Mucosa of gallbladder (tissue), 1 donor: ENCODE data around the gene GFRA1. TPM values are rescaled to one million over a fixed set of nuclear protein-coding genes. Genes with fewer than 3 reads are reported as not detected.
A peak's percentile ranks its signal among the peaks of the same experiment; 100 is the strongest.

Source experiments
- DNase-seq: peaks from one replicate; pipeline ENCODE4 v3.0.0-alpha.2; 2020; ENCODE audit warnings: low spot score
- total RNA-seq: library from RNA; stranded (reverse); gene quantifications from one replicate; pipeline ENCODE4 v1.2.1, GENCODE V29; 2021
- donor health status: DM: no; HTN: no; CAD: no.

Gene GFRA1
- total RNA-seq, 1 donor from 2014 or later = 18.3 TPM

GRCh38 chr10:116101616-116102315, 171.2 kb downstream of the GFRA1 start:
- no peak for DNase-seq

DNA sequence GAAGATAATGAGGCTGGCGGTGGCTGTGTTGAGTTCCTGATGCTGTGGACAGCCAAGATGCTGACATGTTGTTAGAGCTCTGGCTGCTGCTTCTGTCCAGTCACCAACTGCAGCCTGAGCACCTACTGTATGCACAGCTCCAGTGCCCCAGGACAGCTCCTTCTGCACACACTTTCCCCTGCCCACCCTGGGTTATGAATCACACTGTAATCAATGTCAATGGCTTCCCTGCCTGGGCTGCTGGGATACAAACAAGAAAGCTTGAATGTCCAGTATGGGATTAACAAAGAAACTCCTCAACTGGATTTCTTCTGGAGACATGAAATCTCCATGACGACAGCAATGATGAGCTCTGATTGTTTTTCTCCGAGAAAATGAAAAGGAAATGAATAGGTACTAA, 172.0 kb downstream of the GFRA1 start:
- no peak for DNase-seq

DNA sequence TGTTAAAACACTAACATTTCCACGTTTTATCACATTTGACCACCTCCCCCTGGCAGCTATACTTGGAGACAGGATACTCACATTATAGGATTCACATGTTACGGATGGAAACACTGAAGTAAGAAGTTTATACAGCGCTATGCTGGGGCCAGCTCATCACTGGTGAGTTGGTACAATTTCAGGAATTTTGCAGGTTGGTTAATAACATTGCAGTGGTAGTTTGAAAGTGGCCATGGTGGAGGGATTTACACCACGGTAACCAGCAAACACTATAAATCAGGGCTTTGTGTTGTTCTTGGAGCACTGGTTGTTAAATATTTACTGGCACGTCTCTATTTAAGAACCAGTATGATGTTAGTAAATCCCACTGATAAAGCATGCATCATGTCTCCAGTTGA, 174.0 kb downstream of the GFRA1 start:
- DNase-seq = no peak

- DNase-seq = no peak
Measured at GRCh38 chr10:116098411-116099022, 174.5 kb downstream of the GFRA1 start.

GRCh38 chr10:116097239-116097784, 175.7 kb downstream of the GFRA1 start:
- DNase-seq = no peak

GRCh38 chr10:116096526-116096925, 176.5 kb downstream of the GFRA1 start:
- DNase-seq = no peak

DNA sequence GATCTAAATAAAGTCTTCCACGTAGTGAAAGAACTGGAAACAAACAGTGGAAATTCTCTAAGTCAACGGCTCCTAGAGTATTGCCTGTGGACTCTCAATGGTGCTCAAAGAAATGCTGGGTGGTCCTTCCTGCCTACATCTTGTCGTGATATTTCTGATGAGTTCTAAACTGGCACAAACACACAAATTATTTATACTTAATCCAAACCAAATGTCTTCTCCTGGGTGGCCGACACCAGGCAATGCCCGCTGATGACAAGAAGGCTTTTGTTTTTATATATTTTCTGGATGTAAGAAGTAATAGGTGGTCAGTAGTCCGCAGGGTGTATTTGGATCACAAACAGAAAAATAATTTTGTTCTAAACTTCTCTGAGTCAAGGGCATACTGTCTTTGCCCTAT, 178.7 kb downstream of the GFRA1 start:
- no peak for DNase-seq

DNA sequence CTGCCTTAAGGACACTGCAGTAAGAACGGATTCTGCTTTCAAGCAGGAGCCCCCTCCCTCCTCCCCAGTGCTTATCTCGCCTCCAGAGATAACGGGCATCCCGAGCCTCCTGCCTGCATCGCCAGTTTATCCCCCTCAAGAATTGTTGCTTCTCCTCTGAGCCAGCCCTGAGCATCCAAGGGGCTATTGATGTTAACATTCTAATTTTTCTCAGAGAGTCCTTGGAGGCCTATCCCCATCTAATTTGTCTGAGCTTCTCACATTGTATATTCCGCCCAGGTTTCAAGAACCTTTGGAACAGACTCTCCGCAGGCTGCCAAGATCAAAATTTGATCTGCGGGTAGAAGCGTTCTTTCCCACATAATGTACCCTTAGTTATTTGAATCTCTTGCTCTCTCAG, 180.0 kb downstream of the GFRA1 start:
- DNase-seq = no peak

DNA sequence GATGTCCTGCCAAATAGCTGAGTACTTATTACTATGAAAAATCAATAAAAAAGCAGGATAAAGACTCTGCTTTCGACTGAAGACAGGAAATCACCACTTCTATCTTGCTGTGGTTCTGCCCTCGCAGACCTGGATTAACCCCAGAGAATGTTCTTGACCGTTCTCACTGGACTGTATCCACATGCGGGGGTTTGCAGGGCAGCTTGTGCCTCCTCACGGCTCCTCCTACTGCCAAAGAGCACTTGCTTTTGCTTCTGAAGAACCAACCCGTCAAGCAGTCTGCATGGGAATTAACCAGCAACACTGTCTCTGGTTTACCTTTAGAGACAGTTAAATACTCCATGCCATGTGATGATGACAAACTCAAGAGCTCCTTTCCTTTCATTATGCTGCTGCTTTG, 184.0 kb downstream of the GFRA1 start:
- no peak for DNase-seq

- no peak for DNase-seq
Measured at GRCh38 chr10:116085323-116085722, 187.7 kb downstream of the GFRA1 start.

- DNase-seq = no peak
Measured at GRCh38 chr10:116084161-116084560, 188.8 kb downstream of the GFRA1 start.

GRCh38 chr10:116083226-116083762, 189.7 kb downstream of the GFRA1 start:
- no peak for DNase-seq

GRCh38 chr10:116082762-116083161, 190.2 kb downstream of the GFRA1 start:
- no peak for DNase-seq

GRCh38 chr10:116082206-116082605, 190.8 kb downstream of the GFRA1 start:
- DNase-seq = no peak

DNA sequence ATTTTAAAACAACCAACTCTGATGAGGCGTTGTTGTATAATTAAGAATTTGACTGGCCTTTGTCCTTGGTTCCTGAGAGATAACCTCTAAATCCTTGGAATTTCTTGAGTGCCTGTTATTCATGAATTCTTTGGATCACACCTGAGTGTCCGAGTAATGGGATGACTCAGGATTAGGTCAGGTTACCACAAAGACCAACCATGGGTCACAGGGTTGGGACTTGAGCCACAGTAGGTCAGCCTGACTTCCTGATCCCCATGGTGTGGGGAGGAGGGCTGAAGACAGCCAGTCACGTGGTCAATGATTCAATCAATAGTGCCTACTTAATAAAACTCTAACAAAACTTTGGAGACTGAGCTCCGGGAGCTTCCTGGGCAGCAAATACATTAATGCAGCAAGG, 192.5 kb downstream of the GFRA1 start:
- DNase-seq = no peak

DNA sequence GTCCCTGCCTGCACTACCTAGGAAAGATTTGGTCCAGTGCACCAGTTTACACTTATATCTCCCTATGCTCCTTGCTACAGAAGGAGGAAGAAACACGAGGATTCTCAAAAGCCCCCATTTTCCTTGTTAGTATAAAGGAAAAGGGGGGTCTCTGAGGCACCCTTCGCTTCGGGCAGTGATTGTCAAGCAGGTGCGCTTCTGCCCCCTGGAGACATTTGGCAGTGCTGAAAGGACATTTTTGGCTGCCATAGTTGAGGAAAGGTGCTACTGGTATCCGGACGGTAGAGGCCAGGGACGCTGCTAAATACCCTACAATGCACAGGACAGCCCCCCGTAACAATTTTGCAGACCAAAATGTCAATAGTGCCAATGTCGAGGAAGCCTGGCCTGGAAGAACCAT, 193.7 kb downstream of the GFRA1 start:
- no peak for DNase-seq

GRCh38 chr10:116076621-116077020, 196.4 kb downstream of the GFRA1 start:
- DNase-seq = no peak

DNA sequence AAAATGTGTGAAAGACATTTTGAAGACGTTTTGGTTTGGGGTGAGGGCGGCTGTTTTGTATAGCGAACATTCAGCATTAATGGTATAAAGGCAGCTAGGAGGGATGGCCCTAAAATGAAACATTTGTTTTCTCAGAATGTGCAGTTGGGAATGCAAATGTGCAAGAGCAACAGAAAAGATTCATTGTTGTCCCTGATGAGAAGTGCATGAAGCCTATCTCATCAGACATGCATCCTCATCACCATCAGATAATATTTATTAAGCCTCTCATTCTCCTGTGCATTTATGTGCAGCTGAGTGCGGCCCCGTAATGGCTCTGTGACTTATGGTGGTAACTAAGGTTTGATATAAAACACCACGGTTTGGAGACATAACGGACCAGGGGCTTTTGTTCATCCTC, 199.5 kb downstream of the GFRA1 start:
- DNase-seq = no peak

- no peak for DNase-seq
Measured at GRCh38 chr10:116073001-116073400, 200.0 kb downstream of the GFRA1 start.

GRCh38 chr10:116071453-116072148, 201.4 kb downstream of the GFRA1 start:
- no peak for DNase-seq

GRCh38 chr10:116070743-116071320, 202.2 kb downstream of the GFRA1 start:
- no peak for DNase-seq

- DNase-seq = peak; percentile 12
Measured at GRCh38 chr10:116069856-116070255, 203.2 kb downstream of the GFRA1 start.
